ENCODE data around the gene GASK1A.

Gene GASK1A

DNA sequence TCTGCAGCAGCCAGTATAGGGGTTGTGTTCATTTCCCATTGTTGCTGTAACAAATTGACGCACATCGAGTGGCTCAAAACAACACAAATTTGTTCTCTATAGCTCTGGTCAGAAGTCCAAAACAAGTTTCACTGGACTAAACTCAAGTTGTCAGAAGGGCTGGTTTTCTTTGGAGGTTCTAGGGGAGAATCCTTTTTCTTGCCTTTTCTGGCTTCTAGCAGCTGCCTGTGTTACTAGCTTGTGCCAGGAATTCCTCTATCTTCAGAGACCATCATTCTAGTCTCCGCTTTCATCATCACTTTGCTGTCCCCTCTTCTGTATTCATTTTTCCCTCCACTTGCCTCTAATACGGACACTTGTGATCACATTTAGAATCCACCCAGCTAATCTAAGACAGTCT, 20.5 kb downstream of the GASK1A start:
- in situ Hi-C loops (cut with MboI; ENCODE audit: low pct_unique_long_range_greater_than_20kb, low sequenced_read_pairs, unreplicated experiment), result no loop called here
- DNase-seq (ENCODE audit: low spot score), result no peak
- no peak for TF ChIP-seq CTCF (IDR thresholded peaks at IDR 0.05; ENCODE audit: extremely low read depth, insufficient read depth, missing control alignments)

DNA sequence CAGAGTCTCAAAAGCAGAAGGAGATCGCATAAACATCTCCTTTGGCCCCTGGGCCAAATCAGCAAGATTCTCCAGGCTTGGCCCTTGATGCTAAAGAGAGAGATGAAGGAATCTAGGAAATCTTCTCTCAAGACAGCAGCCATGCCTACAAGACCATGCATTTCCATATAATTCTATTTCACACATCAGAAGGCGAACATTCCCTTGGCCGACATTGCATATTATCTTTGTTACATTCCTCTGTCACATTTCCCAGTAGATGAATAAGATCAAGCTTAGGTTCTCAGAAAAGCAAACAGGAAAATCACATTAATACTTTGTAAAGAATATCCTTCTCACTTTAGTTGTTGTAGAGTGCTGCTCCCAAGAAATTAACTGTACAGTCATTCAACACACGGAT, 21.3 kb downstream of the GASK1A start:
- in situ Hi-C loops (cut with MboI; ENCODE audit: low pct_unique_long_range_greater_than_20kb, low sequenced_read_pairs, unreplicated experiment), result no loop called here
- TF ChIP-seq CTCF (IDR thresholded peaks at IDR 0.05; ENCODE audit: extremely low read depth, insufficient read depth, missing control alignments), result no peak
- no peak for DNase-seq (ENCODE audit: low spot score)

DNA sequence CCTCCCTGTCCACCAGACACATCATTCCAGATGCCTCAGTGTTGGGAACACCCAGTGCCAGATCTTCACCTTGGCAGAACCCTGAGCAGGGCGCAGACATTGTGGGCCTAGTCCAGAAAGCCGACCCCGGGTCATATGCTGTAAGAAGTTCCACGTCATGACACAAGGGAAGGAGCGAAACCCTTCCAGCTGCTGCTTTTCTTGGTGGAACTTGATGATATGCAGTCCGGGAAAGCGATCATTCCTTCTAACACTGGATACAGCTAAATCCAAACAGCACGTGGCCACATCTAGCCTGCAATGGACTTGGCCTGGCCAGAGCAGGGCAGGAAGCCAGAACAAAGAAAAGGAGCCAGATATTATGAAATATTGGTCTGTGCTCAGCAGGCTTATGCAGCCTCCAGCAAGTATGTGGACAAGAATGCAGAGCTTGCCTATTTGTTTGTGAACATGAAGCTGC, 22.0 kb downstream of the GASK1A start:
- in situ Hi-C loops (cut with MboI; ENCODE audit: low pct_unique_long_range_greater_than_20kb, low sequenced_read_pairs, unreplicated experiment), result no loop called here
- no peak for TF ChIP-seq CTCF (IDR thresholded peaks at IDR 0.05; ENCODE audit: extremely low read depth, insufficient read depth, missing control alignments)
- no peak for DNase-seq (ENCODE audit: low spot score)

- TF ChIP-seq CTCF (IDR thresholded peaks at IDR 0.05; ENCODE audit: extremely low read depth, insufficient read depth, missing control alignments), result no peak
- DNase-seq (ENCODE audit: low spot score), result no peak
- in situ Hi-C loops (cut with MboI; ENCODE audit: low pct_unique_long_range_greater_than_20kb, low sequenced_read_pairs, unreplicated experiment), result no loop called here
These were observed 22.5 kb downstream of the GASK1A start for GRCh38 chr3:43001556-43002121.

GRCh38 chr3:43004282-43004681, 25.2 kb downstream of the GASK1A start:
- in situ Hi-C loops (cut with MboI; ENCODE audit: low pct_unique_long_range_greater_than_20kb, low sequenced_read_pairs, unreplicated experiment), result no loop called here
- no peak for TF ChIP-seq CTCF (IDR thresholded peaks at IDR 0.05; ENCODE audit: extremely low read depth, insufficient read depth, missing control alignments)
- DNase-seq (ENCODE audit: low spot score), result no peak

DNA sequence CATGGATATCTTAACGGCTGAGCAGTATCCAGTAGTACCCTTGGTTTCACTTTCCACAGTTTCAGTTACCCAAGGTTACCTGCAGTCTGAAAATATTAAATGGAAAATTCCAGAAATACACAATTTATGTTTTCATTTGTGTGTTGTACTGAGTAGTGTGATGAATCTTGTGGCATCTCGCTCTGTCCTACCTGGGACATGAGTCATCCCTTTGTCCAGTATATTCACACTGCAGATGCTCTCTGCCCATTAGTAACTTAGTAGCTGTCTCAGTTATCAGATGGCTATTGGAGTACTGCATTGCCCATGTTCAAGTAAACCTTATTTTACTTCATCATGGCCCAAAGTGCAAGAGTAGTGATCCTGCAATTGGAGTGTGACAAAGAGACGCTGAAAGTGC, 26.1 kb downstream of the GASK1A start:
- in situ Hi-C loops (cut with MboI; ENCODE audit: low pct_unique_long_range_greater_than_20kb, low sequenced_read_pairs, unreplicated experiment), result no loop called here
- no peak for TF ChIP-seq CTCF (IDR thresholded peaks at IDR 0.05; ENCODE audit: extremely low read depth, insufficient read depth, missing control alignments)
- DNase-seq (ENCODE audit: low spot score), result no peak

DNA sequence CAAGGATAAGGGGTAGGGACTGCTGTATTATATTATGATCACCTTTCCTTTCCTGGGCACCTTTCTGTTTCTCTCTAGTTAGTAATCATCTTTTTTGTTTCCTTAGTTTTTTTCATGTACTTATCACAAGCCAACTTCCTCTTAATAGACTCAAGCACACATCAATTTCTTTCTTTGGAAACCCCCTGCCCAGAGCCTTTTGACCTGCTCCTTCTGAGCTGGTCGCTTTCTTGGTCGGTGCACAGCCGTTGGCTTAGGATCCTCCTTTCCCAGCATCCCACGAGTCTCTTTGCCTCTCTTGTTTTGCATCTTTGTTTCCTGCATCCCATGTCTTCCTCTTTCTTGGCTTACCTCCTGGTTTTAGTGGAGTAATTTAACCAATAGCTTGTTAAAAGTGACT, 26.9 kb downstream of the GASK1A start:
- in situ Hi-C loops (cut with MboI; ENCODE audit: low pct_unique_long_range_greater_than_20kb, low sequenced_read_pairs, unreplicated experiment), result no loop called here
- TF ChIP-seq CTCF (IDR thresholded peaks at IDR 0.05; ENCODE audit: extremely low read depth, insufficient read depth, missing control alignments), result no peak
- no peak for DNase-seq (ENCODE audit: low spot score)

All from GM13977 (cell line).